GM04504 (cell line): Measurements from ENCODE around the gene CD151.

Experiments
- DNase-seq: peaks from one replicate; pipeline ENCODE4 v3.0.0-alpha.2; 2012; ENCODE audit warnings: low read depth

The CD151 gene

GRCh38 chr11:858053-858761, 25.5 kb downstream of the CD151 start:
- no peak for DNase-seq

GRCh38 chr11:858762-859339, 26.1 kb downstream of the CD151 start:
- DNase-seq, result no peak

- no peak for DNase-seq
Observed at GRCh38 chr11:859394-860131, 26.8 kb downstream of the CD151 start.

GRCh38 chr11:860234-861104, 27.7 kb downstream of the CD151 start:
- no peak for DNase-seq

GRCh38 chr11:861105-861479, 28.3 kb downstream of the CD151 start:
- DNase-seq, result no peak

GRCh38 chr11:862081-862661, 29.4 kb downstream of the CD151 start:
- DNase-seq, result no peak

GRCh38 chr11:862696-863022, 29.9 kb downstream of the CD151 start:
- DNase-seq, result no peak

- DNase-seq, result no peak
Observed at GRCh38 chr11:863023-863909, 30.5 kb downstream of the CD151 start.

- DNase-seq, result no peak
Observed at GRCh38 chr11:863910-864827, 31.4 kb downstream of the CD151 start.

GRCh38 chr11:864898-865297, 32.1 kb downstream of the CD151 start:
- DNase-seq, result no peak

GRCh38 chr11:865462-866430, 33.0 kb downstream of the CD151 start:
- no peak for DNase-seq

GRCh38 chr11:866481-866880, 33.7 kb downstream of the CD151 start:
- no peak for DNase-seq

GRCh38 chr11:867856-868358, 35.2 kb downstream of the CD151 start:
- no peak for DNase-seq

- no peak for DNase-seq
Observed at GRCh38 chr11:868394-868793, 35.6 kb downstream of the CD151 start.

GRCh38 chr11:868802-869201, 36.0 kb downstream of the CD151 start:
- no peak for DNase-seq

GRCh38 chr11:869399-870126, 36.8 kb downstream of the CD151 start:
- DNase-seq, result no peak

- DNase-seq, result no peak
Observed at GRCh38 chr11:870127-870413, 37.3 kb downstream of the CD151 start.

GRCh38 chr11:870418-870817, 37.7 kb downstream of the CD151 start:
- DNase-seq, result no peak
